HEK293 (cell line): ENCODE data around the gene GADD45GIP1.

Source experiments
- AEBP2 ChIP-seq: fragments of 450-650 bp; formaldehyde crosslinking; IDR thresholded peaks from 2 replicates; pipeline ENCODE4 v1.5.1; 2016; ENCODE audit warnings: missing biosample characterization, missing genetic modification characterization, borderline replicate concordance
- CTCF ChIP-seq: fragments of 450-650 bp; formaldehyde crosslinking; IDR thresholded peaks from 2 replicates; pipeline ENCODE4 v1.5.1; 2016; ENCODE audit warnings: missing biosample characterization, missing genetic modification characterization
- REST ChIP-seq: fragments of 450-650 bp; formaldehyde crosslinking; IDR thresholded peaks from 2 replicates; pipeline ENCODE4 v1.5.1; 2016; ENCODE audit warnings: missing biosample characterization, missing genetic modification characterization
- SETDB1 ChIP-seq: IDR thresholded peaks from one replicate; pipeline ENCODE4 v1.6.1; 2017; ENCODE audit warnings: mild to moderate bottlenecking, low read length, moderate library complexity, mixed read lengths; ENCODE audit not compliant: insufficient read length
- ZBTB17 ChIP-seq: fragments of 450-650 bp; formaldehyde crosslinking; IDR thresholded peaks from 2 replicates; pipeline ENCODE4 v1.5.1; 2016; ENCODE audit warnings: missing biosample characterization, missing genetic modification characterization
- ZNF302 ChIP-seq: fragments of 450-650 bp; formaldehyde crosslinking; IDR thresholded peaks from 2 replicates; pipeline ENCODE4 v1.5.1; 2016; ENCODE audit warnings: missing biosample characterization, missing genetic modification characterization, low read depth
- ZNF660 ChIP-seq: fragments of 450-650 bp; IDR thresholded peaks from 2 replicates; pipeline ENCODE4 v1.5.1; 2018; ENCODE audit warnings: missing biosample characterization, mild to moderate bottlenecking, missing genetic modification characterization

GRCh38 chr19:12967907-12968306 lies 10.9 kb upstream of the GADD45GIP1 start:
- TF ChIP-seq AEBP2 (tag by site-specific recombination), result no peak
- TF ChIP-seq ZNF660, result no peak
- TF ChIP-seq CTCF (tag by site-specific recombination), result no peak
- no peak for TF ChIP-seq ZNF302
- no peak for TF ChIP-seq ZBTB17 (tag by site-specific recombination)
- no peak for TF ChIP-seq REST (tag by site-specific recombination)
- TF ChIP-seq SETDB1, result no peak
